Body of pancreas (tissue), 4 donors: ENCODE data around the gene PFKL.
"Not testable (repeated sequence)": the region's sequence is repeated elsewhere in the genome, so short reads cannot be mapped to it uniquely, and the experiment has no call there.

Experiments
- POLR2A ChIP-seq, 3 donors: fragments of 450-650 bp; IDR thresholded peaks; one replicate each; pipeline ENCODE4 v1.6.1; 2016; ENCODE audit warnings: antibody characterized with exemption in 3 of 3, mild to moderate bottlenecking in 2 of 3
- TF ChIP-seq, protein P1 (sequence below), 7 experiments: fragments of 450-650 bp in 4 of 7; fragments of 200-600 bp in 3 of 7; sonication (generic) in 3 of 7; IDR thresholded peaks; one replicate each; pipeline ENCODE4 v1.5.1; 2016 to 2019; ENCODE audit warnings: antibody characterized with exemption in 7 of 7

DNA sequence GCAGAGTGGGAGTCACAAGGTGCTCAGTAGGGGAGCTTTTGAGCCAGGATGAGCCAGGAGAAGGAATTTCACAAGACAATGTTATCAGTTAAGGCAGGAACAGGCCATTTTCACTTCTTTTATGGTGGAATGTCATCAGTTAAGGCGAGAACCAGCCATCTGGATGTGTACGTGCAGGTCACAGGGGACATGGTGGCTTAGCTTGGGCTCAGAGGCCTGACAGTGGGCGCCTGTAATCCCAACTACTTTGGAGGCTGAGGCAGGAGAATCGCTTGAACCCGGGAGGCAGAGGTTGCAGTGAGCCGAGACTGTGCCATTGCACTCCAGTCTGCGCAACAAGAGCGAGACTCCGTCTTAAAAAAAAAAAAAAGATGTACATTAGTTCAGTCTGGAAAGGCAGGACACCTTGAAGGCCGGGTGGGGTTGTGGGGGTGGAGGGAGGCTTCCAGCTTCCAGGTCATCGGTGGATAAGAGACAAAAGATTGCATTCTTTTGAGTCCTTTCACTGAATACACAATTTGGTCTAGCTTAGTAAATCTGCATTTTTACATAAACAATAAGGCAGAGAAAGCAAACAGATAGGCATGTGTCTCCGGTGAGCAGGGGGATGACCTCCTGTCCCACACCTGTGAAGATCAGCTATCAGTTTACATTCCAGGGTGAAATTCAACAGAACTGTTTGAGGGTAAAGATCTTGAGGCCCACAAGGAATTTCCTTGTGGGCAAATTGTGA lies 42.0 kb downstream of the PFKL start:
- TF ChIP-seq, protein P1, sequence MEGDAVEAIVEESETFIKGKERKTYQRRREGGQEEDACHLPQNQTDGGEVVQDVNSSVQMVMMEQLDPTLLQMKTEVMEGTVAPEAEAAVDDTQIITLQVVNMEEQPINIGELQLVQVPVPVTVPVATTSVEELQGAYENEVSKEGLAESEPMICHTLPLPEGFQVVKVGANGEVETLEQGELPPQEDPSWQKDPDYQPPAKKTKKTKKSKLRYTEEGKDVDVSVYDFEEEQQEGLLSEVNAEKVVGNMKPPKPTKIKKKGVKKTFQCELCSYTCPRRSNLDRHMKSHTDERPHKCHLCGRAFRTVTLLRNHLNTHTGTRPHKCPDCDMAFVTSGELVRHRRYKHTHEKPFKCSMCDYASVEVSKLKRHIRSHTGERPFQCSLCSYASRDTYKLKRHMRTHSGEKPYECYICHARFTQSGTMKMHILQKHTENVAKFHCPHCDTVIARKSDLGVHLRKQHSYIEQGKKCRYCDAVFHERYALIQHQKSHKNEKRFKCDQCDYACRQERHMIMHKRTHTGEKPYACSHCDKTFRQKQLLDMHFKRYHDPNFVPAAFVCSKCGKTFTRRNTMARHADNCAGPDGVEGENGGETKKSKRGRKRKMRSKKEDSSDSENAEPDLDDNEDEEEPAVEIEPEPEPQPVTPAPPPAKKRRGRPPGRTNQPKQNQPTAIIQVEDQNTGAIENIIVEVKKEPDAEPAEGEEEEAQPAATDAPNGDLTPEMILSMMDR (IDR thresholded peaks at IDR 0.05), result not testable (repeated sequence)
- not testable (repeated sequence) for TF ChIP-seq POLR2A (IDR thresholded peaks at IDR 0.05)
